Natural killer cell (primary cell): ENCODE measurements around the gene KNDC1. TPM values are rescaled to one million over a fixed set of nuclear protein-coding genes. Genes with fewer than 3 reads are reported as not detected.

Experiments used
- ATAC-seq, 3 donors: fragments of 150-1000 bp in 2 of 3; fragments of 200-7000 bp in 1 of 3; cut with Tn5 transposase; 1 replicate in 1 of 3; 2 replicates in 2 of 3; pipeline ENCODE4 v1.10.0; 2021; ENCODE audit warnings: mild to moderate bottlenecking in 2 of 3, moderate library complexity in 2 of 3
- DNase-seq, 2 donors: peaks; one replicate each; pipeline versions ENCODE4 v3.0.0 to v3.0.0-alpha.2; 2013 to 2021; ENCODE audit warnings: mixed read lengths in 1 of 2
- H3K27ac ChIP-seq: one replicate; pipeline ENCODE4 v1.5.1; 2013; ENCODE audit warnings: mild to moderate bottlenecking, low read length
- H3K27me3 ChIP-seq: one replicate; pipeline ENCODE4 v1.6.1; 2013; ENCODE audit warnings: low read length; ENCODE audit not compliant: control insufficient read depth, insufficient read depth
- H3K36me3 ChIP-seq: one replicate; pipeline ENCODE4 v1.6.1; 2013; ENCODE audit warnings: low read length; ENCODE audit not compliant: control insufficient read depth, insufficient read depth
- H3K4me1 ChIP-seq: one replicate; pipeline ENCODE4 v1.6.1; 2013; ENCODE audit warnings: low read length; ENCODE audit not compliant: control insufficient read depth, insufficient read depth
- H3K4me3 ChIP-seq: one replicate; pipeline ENCODE4 v1.5.1; 2013; ENCODE audit warnings: low read length
- H3K9me3 ChIP-seq: one replicate; pipeline ENCODE4 v1.6.1; 2013; ENCODE audit warnings: low read length; ENCODE audit not compliant: control insufficient read depth, insufficient read depth
- H3K27ac Mint-ChIP-seq, 2 donors: one replicate each; pipeline ENCODE4 v1.8.0; 2022; ENCODE audit warnings: mild to moderate bottlenecking in 2 of 2, mixed read lengths in 2 of 2, moderate library complexity in 1 of 2
- H3K27me3 Mint-ChIP-seq, 2 donors: one replicate each; pipeline ENCODE4 v1.8.0; 2022; ENCODE audit warnings: low read depth in 2 of 2, mixed read lengths in 2 of 2
- H3K36me3 Mint-ChIP-seq: one replicate; pipeline ENCODE4 v1.8.0; 2022; ENCODE audit warnings: mixed read lengths
- H3K4me1 Mint-ChIP-seq, 2 donors: one replicate each; pipeline ENCODE4 v1.8.0; 2022; ENCODE audit warnings: mixed read lengths in 2 of 2
- H3K4me3 Mint-ChIP-seq: one replicate; pipeline ENCODE4 v1.8.0; 2022; ENCODE audit warnings: mild to moderate bottlenecking, moderate library complexity, mixed read lengths
- H3K9me3 Mint-ChIP-seq, 2 donors: one replicate each; pipeline ENCODE4 v1.8.0; 2022; ENCODE audit warnings: mixed read lengths in 2 of 2
- CTCF ChIP-seq: fragments of 200-600 bp; IDR thresholded peaks from one replicate; pipeline ENCODE4 v1.8.0; 2022; ENCODE audit warnings: antibody characterized with exemption
- WGBS: methylation state at CpG from one replicate; pipeline ENCODE4 v1.1.7; 2013; ENCODE audit warnings: missing lambda C conversion rate; ENCODE audit not compliant: insufficient coverage; 5-methylcytosine and 5-hydroxymethylcytosine counted together
- intact Hi-C: fragments of 100-400 bp; cut with micrococcal nuclease; formaldehyde crosslinking; loops from one replicate; pipeline ENCODE4 v1.14.2; 2022
- total RNA-seq, 4 donors: library from RNA; stranded (reverse); fragments of 120-200 nt in 1 of 4; gene quantifications; one replicate each; pipeline versions ENCODE4 v1.2.3 to v1.2.4, GENCODE V29; 2013 to 2022

Gene KNDC1
- total RNA-seq, 3 donors from 2014 or later (not counting 1 experiment from before 2014, with no cell fraction given): 2.1 to 5.9 TPM; not detected in 1

GRCh38 chr10:133122171-133122935 is 37.7 kb upstream of the KNDC1 start:
- no peak for TF ChIP-seq CTCF
- H3K36me3 Mint-ChIP-seq: no peaks in the 10 kb centered on the region
- peak overlapping the region; percentile 82 for H3K4me3 Mint-ChIP-seq
- no peaks in the 10 kb centered on the region for H3K36me3 ChIP-seq
- DNase-seq: no peak
- H3K9me3 ChIP-seq: no peaks in the 10 kb centered on the region
- peaks cover 11 to 12% of the 10 kb centered on the region in 2 donors for H3K4me1 Mint-ChIP-seq
- H3K27me3 ChIP-seq: no peaks in the 10 kb centered on the region
- H3K27me3 Mint-ChIP-seq: peaks cover 9 to 13% of the 10 kb centered on the region in 2 donors
- no peak overlapping the region for H3K4me3 ChIP-seq
- intact Hi-C loops: no loop called here
- WGBS: 44% methylated on average over 33 of the region's 33 CpGs
- H3K27ac ChIP-seq: no peak overlapping the region
- no peaks in the 10 kb centered on the region for H3K9me3 Mint-ChIP-seq
- ATAC-seq: peak in 2 of 3 donors; percentile 18 to 30
- H3K27ac Mint-ChIP-seq: no peak overlapping the region
- peaks cover 25% of the 10 kb centered on the region for H3K4me1 ChIP-seq

GRCh38 chr10:133123050-133123745 is 36.8 kb upstream of the KNDC1 start:
- WGBS: 56% methylated on average over 39 of the region's 39 CpGs
- Mint-ChIP-seq H3K36me3 (no peaks in the 10 kb centered on the region), H3K4me3 (peak overlapping the region; percentile 82), H3K4me1 (peaks cover 11 to 12% of the 10 kb centered on the region in 2 donors), H3K27me3 (peaks cover 9 to 13% of the 10 kb centered on the region in 2 donors), H3K9me3 (no peaks in the 10 kb centered on the region), H3K27ac (peak overlapping the region in 1 of 2 donors; percentile 7)
- no peaks in the 10 kb centered on the region for H3K36me3 ChIP-seq
- intact Hi-C loops: no loop called here
- H3K27ac ChIP-seq: no peak overlapping the region
- no peak overlapping the region for H3K4me3 ChIP-seq
- H3K27me3 ChIP-seq: no peaks in the 10 kb centered on the region
- DNase-seq (no peak), ATAC-seq (peak; percentile 12 to 69 (median 61))
- H3K4me1 ChIP-seq: peaks cover 25% of the 10 kb centered on the region
- no peaks in the 10 kb centered on the region for H3K9me3 ChIP-seq
- no peak for TF ChIP-seq CTCF

GRCh38 chr10:133123746-133124356 is 36.2 kb upstream of the KNDC1 start:
- peak in 1 of 2 donors; percentile 9 for DNase-seq
- H3K36me3 Mint-ChIP-seq: no peaks in the 10 kb centered on the region
- no peak overlapping the region for H3K27ac Mint-ChIP-seq
- no peak for TF ChIP-seq CTCF
- Histone ChIP-seq H3K27me3 (no peaks in the 10 kb centered on the region), H3K36me3 (no peaks in the 10 kb centered on the region), H3K4me3 (no peak overlapping the region), H3K27ac (no peak overlapping the region), H3K4me1 (peaks cover 25% of the 10 kb centered on the region), H3K9me3 (no peaks in the 10 kb centered on the region)
- H3K27me3 Mint-ChIP-seq: peaks cover 9 to 11% of the 10 kb centered on the region in 2 donors
- WGBS: 89% methylated on average over 23 of the region's 23 CpGs
- intact Hi-C loops: no loop called here
- H3K4me1 Mint-ChIP-seq: peaks cover 11 to 12% of the 10 kb centered on the region in 2 donors
- no peaks in the 10 kb centered on the region for H3K9me3 Mint-ChIP-seq
- H3K4me3 Mint-ChIP-seq: no peak overlapping the region
- no peak for ATAC-seq
